SU-DHL-6 (cell line): Measurements from ENCODE around the gene ZNF132.

Experiments used
- CTCF ChIP-seq: fragments of 200-600 bp; sonication (generic); IDR thresholded peaks from one replicate; pipeline ENCODE4 v1.5.1; 2017; ENCODE audit warnings: antibody characterized with exemption, mild to moderate bottlenecking, low read length, moderate library complexity; ENCODE audit not compliant: insufficient read depth, poor library complexity, severe bottlenecking
- EZH2phosphoT487 ChIP-seq: fragments of 200-600 bp; sonication (generic), shearing (Covaris generic); conservative IDR thresholded peaks from 2 replicates; pipeline ENCODE4 v1.6.1; 2018; ENCODE audit warnings: mild to moderate bottlenecking, antibody characterized with exemption, low read length, moderate library complexity, mixed read lengths

- TF ChIP-seq CTCF (no peak), EZH2phosphoT487 (no peak)
Measured at GRCh38 chr19:58400316-58400915, 39.5 kb downstream of the ZNF132 start.
